Vagina (tissue), 2 donors: Measurements from ENCODE around the gene ZNF407. TPM values are rescaled to one million over a fixed set of nuclear protein-coding genes. Genes with fewer than 3 reads are reported as not detected.

Source experiments
- DNase-seq, 2 donors: peaks; one replicate each; pipeline ENCODE4 v3.0.0-alpha.2; 2017; ENCODE audit errors: extremely low spot score in 2 of 2
- H3K27ac ChIP-seq: fragments of 200-600 bp; sonication (generic); one replicate; pipeline ENCODE4 v1.5.1; 2019
- H3K27me3 ChIP-seq: fragments of 200-600 bp; sonication (generic); one replicate; pipeline ENCODE4 v1.5.1; 2019
- H3K36me3 ChIP-seq, 2 donors: fragments of 200-600 bp; sonication (generic); one replicate each; pipeline ENCODE4 v1.5.1; 2017 to 2019
- H3K4me1 ChIP-seq: fragments of 200-600 bp; sonication (generic); one replicate; pipeline ENCODE4 v1.5.1; 2019
- H3K4me3 ChIP-seq, 2 donors: fragments of 200-600 bp; sonication (generic); 1 replicate in 1 of 2; 2 replicates in 1 of 2; pipeline ENCODE4 v1.5.1; 2016 to 2019
- H3K9me3 ChIP-seq: fragments of 200-600 bp; sonication (generic); one replicate; pipeline ENCODE4 v1.5.1; 2019
- POLR2A ChIP-seq, 2 donors: fragments of 450-650 bp; IDR thresholded peaks; one replicate each; pipeline ENCODE4 v1.6.1; 2017; ENCODE audit warnings: antibody characterized with exemption in 2 of 2, mild to moderate bottlenecking in 2 of 2, moderate library complexity in 2 of 2
- POLR2AphosphoS5 ChIP-seq, 2 donors: sonication (generic); formaldehyde crosslinking; IDR thresholded peaks; one replicate each; pipeline ENCODE4 v1.9.0; 2017; ENCODE audit warnings: antibody characterized with exemption in 2 of 2, mild to moderate bottlenecking in 2 of 2, low read depth in 1 of 2; ENCODE audit not compliant: insufficient read depth in 1 of 2
- intact Hi-C: fragments of 100-400 bp; cut with DNase I; formaldehyde crosslinking; loops from one replicate; pipeline ENCODE4 v1.15.1; 2023
- total RNA-seq: library from RNA; depleted of rRNA; stranded (reverse); fragments of >200 nt; gene quantifications from one replicate; pipeline ENCODE4 v1.2.3, GENCODE V29; 2016
- TF ChIP-seq, protein P1 (sequence below), 3 experiments: fragments of 450-650 bp in 2 of 3; fragments of 200-600 bp in 1 of 3; sonication (generic) in 1 of 3; IDR thresholded peaks; one replicate each; pipeline ENCODE4 v1.5.1; 2017 to 2019; ENCODE audit warnings: antibody characterized with exemption in 3 of 3, mild to moderate bottlenecking in 2 of 3, moderate library complexity in 2 of 3

The ZNF407 gene
- total RNA-seq, 1 donor from 2014 or later: 15.5 TPM

GRCh38 chr18:75003039-75003438 is 405.4 kb downstream of the ZNF407 start:
- intact Hi-C loops: no loop called here
- H3K27ac ChIP-seq: no peak overlapping the region
- H3K36me3 ChIP-seq: no peaks in the 10 kb centered on the region
- no peaks in the 10 kb centered on the region for H3K27me3 ChIP-seq
- no peak overlapping the region for H3K4me3 ChIP-seq
- H3K4me1 ChIP-seq: no peaks in the 10 kb centered on the region
- TF ChIP-seq POLR2AphosphoS5 (IDR thresholded peaks at IDR 0.05; ENCODE audit: insufficient read depth in 1 of 2, low read depth in 1 of 2): no peak
- TF ChIP-seq POLR2A (IDR thresholded peaks at IDR 0.05): no peak
- TF ChIP-seq, protein P1, sequence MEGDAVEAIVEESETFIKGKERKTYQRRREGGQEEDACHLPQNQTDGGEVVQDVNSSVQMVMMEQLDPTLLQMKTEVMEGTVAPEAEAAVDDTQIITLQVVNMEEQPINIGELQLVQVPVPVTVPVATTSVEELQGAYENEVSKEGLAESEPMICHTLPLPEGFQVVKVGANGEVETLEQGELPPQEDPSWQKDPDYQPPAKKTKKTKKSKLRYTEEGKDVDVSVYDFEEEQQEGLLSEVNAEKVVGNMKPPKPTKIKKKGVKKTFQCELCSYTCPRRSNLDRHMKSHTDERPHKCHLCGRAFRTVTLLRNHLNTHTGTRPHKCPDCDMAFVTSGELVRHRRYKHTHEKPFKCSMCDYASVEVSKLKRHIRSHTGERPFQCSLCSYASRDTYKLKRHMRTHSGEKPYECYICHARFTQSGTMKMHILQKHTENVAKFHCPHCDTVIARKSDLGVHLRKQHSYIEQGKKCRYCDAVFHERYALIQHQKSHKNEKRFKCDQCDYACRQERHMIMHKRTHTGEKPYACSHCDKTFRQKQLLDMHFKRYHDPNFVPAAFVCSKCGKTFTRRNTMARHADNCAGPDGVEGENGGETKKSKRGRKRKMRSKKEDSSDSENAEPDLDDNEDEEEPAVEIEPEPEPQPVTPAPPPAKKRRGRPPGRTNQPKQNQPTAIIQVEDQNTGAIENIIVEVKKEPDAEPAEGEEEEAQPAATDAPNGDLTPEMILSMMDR (IDR thresholded peaks at IDR 0.05): no peak
- DNase-seq: no peak
- H3K9me3 ChIP-seq: no peaks in the 10 kb centered on the region

- no peak for TF ChIP-seq POLR2AphosphoS5 (IDR thresholded peaks at IDR 0.05; ENCODE audit: insufficient read depth in 1 of 2, low read depth in 1 of 2)
- TF ChIP-seq, protein P1 (IDR thresholded peaks at IDR 0.05): no peak
- TF ChIP-seq POLR2A (IDR thresholded peaks at IDR 0.05): no peak
These were observed 406.4 kb downstream of the ZNF407 start for GRCh38 chr18:75003764-75004690.

GRCh38 chr18:75005626-75006025 is 408.0 kb downstream of the ZNF407 start:
- TF ChIP-seq POLR2AphosphoS5 (IDR thresholded peaks at IDR 0.05; ENCODE audit: insufficient read depth in 1 of 2, low read depth in 1 of 2) (no peak), POLR2A (IDR thresholded peaks at IDR 0.05) (no peak)
- TF ChIP-seq, protein P1 (IDR thresholded peaks at IDR 0.05): no peak

More at GRCh38 chr18:75003764-75004690, 406.4 kb downstream of the ZNF407 start:
- no peaks in the 10 kb centered on the region for H3K4me1 ChIP-seq
- H3K4me3 ChIP-seq: no peak overlapping the region
- no peak for DNase-seq
- no peak overlapping the region for H3K27ac ChIP-seq
- H3K36me3 ChIP-seq: no peaks in the 10 kb centered on the region
- H3K27me3 ChIP-seq: no peaks in the 10 kb centered on the region
- no peaks in the 10 kb centered on the region for H3K9me3 ChIP-seq
- intact Hi-C loops: no loop called here

GRCh38 chr18:75008186-75008585 is 410.5 kb downstream of the ZNF407 start:
- Histone ChIP-seq H3K9me3 (no peaks in the 10 kb centered on the region), H3K36me3 (no peaks in the 10 kb centered on the region), H3K27ac (no peak overlapping the region), H3K27me3 (no peaks in the 10 kb centered on the region), H3K4me1 (no peaks in the 10 kb centered on the region), H3K4me3 (no peak overlapping the region)
- intact Hi-C loops: no loop called here
- no peak for DNase-seq
- no peak for TF ChIP-seq POLR2AphosphoS5 (IDR thresholded peaks at IDR 0.05; ENCODE audit: insufficient read depth in 1 of 2, low read depth in 1 of 2)
- TF ChIP-seq, protein P1 (IDR thresholded peaks at IDR 0.05): no peak
- TF ChIP-seq POLR2A (IDR thresholded peaks at IDR 0.05): no peak

More at GRCh38 chr18:75005626-75006025, 408.0 kb downstream of the ZNF407 start:
- no peaks in the 10 kb centered on the region for H3K36me3 ChIP-seq
- intact Hi-C loops: no loop called here
- no peaks in the 10 kb centered on the region for H3K27me3 ChIP-seq
- no peak overlapping the region for H3K27ac ChIP-seq
- no peaks in the 10 kb centered on the region for H3K4me1 ChIP-seq
- no peak overlapping the region for H3K4me3 ChIP-seq
- H3K9me3 ChIP-seq: no peaks in the 10 kb centered on the region
- no peak for DNase-seq

DNA sequence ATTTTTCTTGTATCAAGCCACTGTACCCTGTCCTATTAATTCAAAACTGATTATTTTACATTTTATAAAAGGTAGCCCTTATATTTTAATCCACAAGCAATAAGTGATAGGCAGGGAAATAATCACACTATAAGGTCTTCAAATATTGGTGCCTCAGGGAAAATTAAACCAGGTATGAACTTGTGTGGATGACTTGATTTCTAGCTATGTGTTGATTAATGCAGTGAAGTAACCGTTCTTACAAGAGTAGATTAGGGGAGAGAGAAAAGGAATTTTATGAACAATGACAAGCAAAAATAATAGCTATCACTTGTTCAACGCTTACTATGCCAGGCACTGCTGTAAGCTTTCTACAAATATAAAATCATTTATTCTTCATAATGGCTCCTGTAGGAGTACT is 411.6 kb downstream of the ZNF407 start:
- TF ChIP-seq, protein P1 (IDR thresholded peaks at IDR 0.05): no peak
- TF ChIP-seq POLR2A (IDR thresholded peaks at IDR 0.05) (no peak), POLR2AphosphoS5 (IDR thresholded peaks at IDR 0.05; ENCODE audit: insufficient read depth in 1 of 2, low read depth in 1 of 2) (no peak)
- intact Hi-C loops: no loop called here
- Histone ChIP-seq H3K27me3 (no peaks in the 10 kb centered on the region), H3K4me3 (no peak overlapping the region), H3K9me3 (no peaks in the 10 kb centered on the region), H3K36me3 (no peaks in the 10 kb centered on the region), H3K4me1 (no peaks in the 10 kb centered on the region), H3K27ac (no peak overlapping the region)
- no peak for DNase-seq
